NCI-H82 (cell line): ENCODE data around the gene MPP4.
A peak's percentile ranks its signal among the peaks of the same experiment; 100 is the strongest.

Experiments used
- DNase-seq: peaks from one replicate; lab custom pipeline; 2025; lab: John Stamatoyannopoulos, UW

The MPP4 gene

GRCh38 chr2:201698588-201699226, at the start of gene MPP4:
Gene MPP4, minus strand, starts transcription at chr2:201698644. Its CDS starts 4,690 bp downstream, at chr2:201693954.
- DNase-seq, result peak; percentile 87

GRCh38 chr2:201746551-201746950, 48.1 kb upstream of the MPP4 start:
- no peak for DNase-seq

GRCh38 chr2:201735486-201735885, 37.0 kb upstream of the MPP4 start:
- DNase-seq, result no peak

- no peak for DNase-seq
Measured at GRCh38 chr2:201734111-201734510, 35.7 kb upstream of the MPP4 start.

GRCh38 chr2:201733544-201733943, 35.1 kb upstream of the MPP4 start:
- DNase-seq, result no peak

GRCh38 chr2:201730651-201731285, 32.3 kb upstream of the MPP4 start:
- no peak for DNase-seq

GRCh38 chr2:201715459-201715858, 17.0 kb upstream of the MPP4 start:
- DNase-seq, result no peak

- no peak for DNase-seq
Measured at GRCh38 chr2:201712726-201713125, 14.3 kb upstream of the MPP4 start.

- DNase-seq, result peak; percentile 95
Measured at GRCh38 chr2:201709747-201710146, 11.3 kb upstream of the MPP4 start.

GRCh38 chr2:201709049-201709448, 10.6 kb upstream of the MPP4 start:
- peak; percentile 67 for DNase-seq

GRCh38 chr2:201707753-201708152, 9.3 kb upstream of the MPP4 start:
- DNase-seq, result no peak

- DNase-seq, result no peak
Measured at GRCh38 chr2:201707142-201707541, 8.7 kb upstream of the MPP4 start.

- DNase-seq, result no peak
Measured at GRCh38 chr2:201704536-201704935, 6.1 kb upstream of the MPP4 start.

- peak; percentile 90 for DNase-seq
Measured at GRCh38 chr2:201701646-201702045, 3.2 kb upstream of the MPP4 start.

GRCh38 chr2:201699416-201699815, 972 bp upstream of the MPP4 start:
- DNase-seq, result no peak

GRCh38 chr2:201697899-201698298, 545 bp downstream of the MPP4 start:
- no peak for DNase-seq

- peak; percentile 21 for DNase-seq
Measured at GRCh38 chr2:201696151-201696659, 2.2 kb downstream of the MPP4 start.

- DNase-seq, result no peak
Measured at GRCh38 chr2:201685156-201685555, 13.3 kb downstream of the MPP4 start.

- peak; percentile 49 for DNase-seq
Measured at GRCh38 chr2:201680743-201681142, 17.7 kb downstream of the MPP4 start.

GRCh38 chr2:201678401-201678800, 20.0 kb downstream of the MPP4 start:
- DNase-seq, result no peak

- DNase-seq, result no peak
Measured at GRCh38 chr2:201675454-201675853, 23.0 kb downstream of the MPP4 start.

GRCh38 chr2:201674794-201675193, 23.6 kb downstream of the MPP4 start:
- DNase-seq, result no peak

GRCh38 chr2:201674298-201674697, 24.1 kb downstream of the MPP4 start:
- DNase-seq, result no peak

- no peak for DNase-seq
Measured at GRCh38 chr2:201673546-201673945, 24.9 kb downstream of the MPP4 start.
